Measurements from ENCODE around the gene FAM43A. TPM values are rescaled to one million over a fixed set of nuclear protein-coding genes. Genes with fewer than 3 reads are reported as not detected.

FAM43A gene
- total RNA-seq, 4 donors from 2014 or later: 9.3 to 60.9 (median 26.9) TPM

DNA sequence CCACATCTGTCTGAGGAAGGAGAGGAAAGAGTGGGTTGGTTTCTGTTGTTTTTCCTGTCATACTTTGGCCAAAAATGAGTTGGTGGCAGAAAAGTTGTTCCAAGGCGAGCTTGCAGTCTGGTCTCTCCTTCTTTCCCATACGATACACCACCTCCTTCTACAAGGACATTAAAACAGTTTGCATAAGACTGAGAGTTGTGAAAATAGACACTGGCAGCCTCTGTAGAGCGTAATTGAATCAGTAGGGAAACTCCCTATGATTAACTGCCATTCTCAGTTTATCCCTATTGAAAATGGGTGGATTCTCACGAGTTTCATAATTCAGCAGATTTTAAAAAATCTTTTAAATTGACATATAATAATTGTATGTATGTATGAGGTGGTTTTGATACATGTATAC is 10.0 kb upstream of the FAM43A start:
- Histone ChIP-seq H3K36me3 (no peaks in the 10 kb centered on the region), H3K4me3 (no peak overlapping the region), H3K4me1 (peaks cover 28% of the 10 kb centered on the region), H3K27me3 (no peaks in the 10 kb centered on the region), H3K27ac (peak overlapping the region; percentile 70), H3K9me3 (no peaks in the 10 kb centered on the region)
- TF ChIP-seq EP300 (IDR thresholded peaks at IDR 0.05) (no peak), CTCF (IDR thresholded peaks at IDR 0.05) (no peak), POLR2A (IDR thresholded peaks at IDR 0.05) (no peak), POLR2AphosphoS5 (IDR thresholded peaks at IDR 0.05) (no peak)
- DNase-seq (ENCODE audit: low spot score in 2 of 2): no peak
- 30% methylated on average over 4 of the region's 4 CpGs for WGBS

DNA sequence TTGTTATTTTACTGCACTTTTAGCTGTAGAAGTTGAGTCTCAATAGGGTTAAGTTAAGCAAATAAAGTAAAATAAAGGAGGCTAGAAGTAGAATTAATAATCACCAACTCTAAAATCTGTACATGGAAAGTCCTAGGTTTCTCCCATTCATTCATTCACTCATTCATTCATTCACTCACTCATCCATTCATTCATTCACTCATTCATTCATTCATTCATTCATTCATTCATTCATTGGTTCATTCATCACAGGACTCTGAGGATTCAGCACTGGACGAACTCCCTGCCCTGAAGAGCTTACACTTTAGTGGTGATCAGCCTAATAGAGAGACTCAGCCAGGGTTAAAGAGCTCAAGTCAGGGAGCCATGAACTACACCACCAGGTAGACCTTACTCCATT is 9.2 kb upstream of the FAM43A start:
- no peaks in the 10 kb centered on the region for H3K27me3 ChIP-seq
- H3K27ac ChIP-seq: no peak overlapping the region
- no peak for TF ChIP-seq EP300 (IDR thresholded peaks at IDR 0.05)
- no peak for TF ChIP-seq POLR2A (IDR thresholded peaks at IDR 0.05)
- no peak for TF ChIP-seq CTCF (IDR thresholded peaks at IDR 0.05)
- TF ChIP-seq POLR2AphosphoS5 (IDR thresholded peaks at IDR 0.05): no peak
- H3K36me3 ChIP-seq: no peaks in the 10 kb centered on the region
- no peak for DNase-seq (ENCODE audit: low spot score in 2 of 2)
- H3K4me1 ChIP-seq: peaks cover 20% of the 10 kb centered on the region
- H3K4me3 ChIP-seq: no peak overlapping the region
- no peaks in the 10 kb centered on the region for H3K9me3 ChIP-seq
- WGBS: 75% methylated on average over 1 of the region's 1 CpG

DNA sequence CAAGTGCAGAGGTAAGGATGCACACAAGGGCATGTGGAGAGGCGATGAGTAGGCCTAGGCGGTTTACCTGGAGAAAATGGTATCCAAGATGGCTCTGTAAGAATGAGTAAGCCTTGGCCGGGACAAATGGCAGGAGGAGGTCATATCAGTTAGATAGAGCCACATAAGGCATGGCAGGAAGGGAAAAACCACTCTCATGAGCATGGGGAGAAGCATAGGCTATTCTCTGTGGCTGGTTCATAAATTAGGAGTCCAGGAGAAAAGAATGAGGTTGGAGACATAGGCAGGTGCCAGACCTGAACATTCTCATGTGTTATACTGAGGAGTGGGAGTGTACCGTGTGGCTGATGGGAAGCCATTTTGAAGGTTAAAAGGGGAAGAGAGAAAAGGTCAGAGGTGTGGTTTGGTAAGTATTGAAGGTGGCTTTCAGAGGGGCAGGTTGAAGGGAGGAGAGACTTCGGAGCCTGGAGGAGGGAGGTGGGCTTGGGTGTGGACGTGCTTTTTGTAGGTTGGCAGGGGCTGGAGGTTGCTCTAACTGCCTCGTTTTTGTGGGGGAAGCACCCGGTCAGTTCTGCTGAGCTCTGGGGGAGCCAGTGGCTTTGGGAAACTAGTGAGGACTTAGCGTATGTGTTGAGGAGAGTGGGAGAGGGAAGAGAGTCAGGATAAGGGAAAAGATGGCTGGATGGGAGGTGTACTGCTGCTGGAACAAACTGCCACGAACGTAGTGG is 4.6 kb upstream of the FAM43A start:
- no peak for DNase-seq (ENCODE audit: low spot score in 2 of 2)
- H3K4me1 ChIP-seq: peaks cover 21% of the 10 kb centered on the region
- no peaks in the 10 kb centered on the region for H3K9me3 ChIP-seq
- no peaks in the 10 kb centered on the region for H3K27me3 ChIP-seq
- H3K36me3 ChIP-seq: no peaks in the 10 kb centered on the region
- no peak overlapping the region for H3K4me3 ChIP-seq
- no peak overlapping the region for H3K27ac ChIP-seq
- TF ChIP-seq EP300 (IDR thresholded peaks at IDR 0.05) (no peak), CTCF (IDR thresholded peaks at IDR 0.05) (no peak), POLR2A (IDR thresholded peaks at IDR 0.05) (no peak), POLR2AphosphoS5 (IDR thresholded peaks at IDR 0.05) (no peak)
- 75% methylated on average over 11 of the region's 11 CpGs for WGBS

DNA sequence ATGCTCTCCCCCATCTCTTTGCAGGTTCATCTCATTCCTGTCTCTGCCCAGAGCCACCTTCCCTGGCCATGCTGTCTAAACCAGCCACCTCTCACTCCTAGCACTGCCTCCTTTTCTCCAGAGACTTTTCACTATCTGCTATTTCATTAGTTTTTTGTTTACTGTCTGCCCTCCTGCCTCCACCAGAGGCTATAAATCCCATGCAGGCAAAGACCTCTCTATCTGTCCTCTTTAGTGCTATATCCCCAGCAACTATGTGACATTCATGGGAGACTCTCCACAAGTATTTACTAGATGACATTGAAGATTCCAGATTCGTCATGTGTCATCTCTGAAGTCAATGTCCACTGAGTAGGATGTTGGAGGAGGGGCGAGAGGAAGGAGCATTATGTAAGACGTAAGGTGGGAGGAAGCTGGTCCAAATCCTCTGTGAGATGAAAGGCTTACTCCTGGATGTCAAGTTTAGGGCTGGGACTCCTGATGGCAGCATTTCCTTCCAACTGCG is 3.4 kb upstream of the FAM43A start:
- peaks cover 33% of the 10 kb centered on the region for H3K4me1 ChIP-seq
- no peaks in the 10 kb centered on the region for H3K9me3 ChIP-seq
- H3K36me3 ChIP-seq: no peaks in the 10 kb centered on the region
- TF ChIP-seq POLR2A (IDR thresholded peaks at IDR 0.05): no peak
- no peak for TF ChIP-seq EP300 (IDR thresholded peaks at IDR 0.05)
- no peak for TF ChIP-seq POLR2AphosphoS5 (IDR thresholded peaks at IDR 0.05)
- no peak for TF ChIP-seq CTCF (IDR thresholded peaks at IDR 0.05)
- H3K27ac ChIP-seq: peak overlapping the region; percentile 64
- DNase-seq (ENCODE audit: low spot score in 2 of 2): no peak
- WGBS: 30% methylated on average over 4 of the region's 4 CpGs
- no peak overlapping the region for H3K4me3 ChIP-seq
- H3K27me3 ChIP-seq: peaks cover 4% of the 10 kb centered on the region

GRCh38 chr3:194682694-194683310 is 2.9 kb upstream of the FAM43A start:
- Histone ChIP-seq H3K9me3 (no peaks in the 10 kb centered on the region), H3K27me3 (peaks cover 4% of the 10 kb centered on the region), H3K27ac (peak overlapping the region; percentile 64), H3K4me3 (no peak overlapping the region), H3K36me3 (no peaks in the 10 kb centered on the region), H3K4me1 (peaks cover 38% of the 10 kb centered on the region)
- WGBS: 16% methylated on average over 7 of the region's 14 CpGs
- DNase-seq (ENCODE audit: low spot score in 2 of 2): peak; percentile 80 to 86
- TF ChIP-seq POLR2AphosphoS5 (IDR thresholded peaks at IDR 0.05) (no peak), CTCF (IDR thresholded peaks at IDR 0.05) (peak; percentile 78 to 90)

Measured in suprapubic skin (tissue), 4 donors.